B cell (primary cell): ENCODE measurements around the gene TRAPPC8.

Experiments used
- CTCF ChIP-seq: fragments of 200-600 bp; IDR thresholded peaks from one replicate; pipeline ENCODE4 v1.8.0; 2022; ENCODE audit warnings: antibody characterized with exemption, mild to moderate bottlenecking
- EZH2 ChIP-seq: IDR thresholded peaks from 2 replicates; pipeline ENCODE4 v1.6.1; 2012; ENCODE audit warnings: borderline replicate concordance, low read depth, mild to moderate bottlenecking, moderate library complexity, low read length; ENCODE audit not compliant: insufficient read depth, poor library complexity, severe bottlenecking

DNA sequence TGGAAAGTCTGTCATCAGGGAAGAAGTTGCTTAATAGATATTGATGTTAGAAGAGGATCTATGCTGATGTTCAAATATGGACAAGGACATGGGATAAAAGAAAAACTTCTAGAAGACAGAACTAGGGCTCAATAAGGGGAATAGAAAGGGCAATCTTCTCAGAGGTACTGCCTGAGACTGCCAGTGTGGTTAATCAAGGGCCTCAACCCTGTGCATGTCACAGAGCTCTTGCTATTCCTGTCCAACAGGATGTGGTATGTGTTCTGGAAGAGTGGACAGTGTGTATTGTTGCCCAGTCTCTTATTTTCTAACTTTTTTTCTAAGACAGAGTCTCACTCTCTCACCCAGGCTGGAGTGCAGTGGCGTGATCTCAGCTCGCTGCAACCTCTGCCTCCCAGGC lies 47.9 kb upstream of the TRAPPC8 start:
- TF ChIP-seq CTCF, result no peak
- TF ChIP-seq EZH2, result no peak
